Loucy (cell line): Measurements from ENCODE around the gene SP8.

Experiments
- H2AFZ ChIP-seq: fragments of 200-600 bp; sonication (generic); 2 replicates; pipeline ENCODE4 v1.6.0; 2016; ENCODE audit warnings: antibody characterized with exemption, mild to moderate bottlenecking, low read length, moderate library complexity
- H3F3A ChIP-seq: fragments of 200-600 bp; 2 replicates; pipeline ENCODE4 v1.6.0; 2016; ENCODE audit warnings: antibody characterized with exemption, low read depth, mild to moderate bottlenecking
- H3K27me3 ChIP-seq: fragments of 200-600 bp; sonication (generic); 2 replicates; pipeline ENCODE4 v1.6.1; 2014; ENCODE audit warnings: low read length, mild to moderate bottlenecking; ENCODE audit not compliant: insufficient read depth, poor library complexity, severe bottlenecking
- H3K36me3 ChIP-seq: fragments of 200-600 bp; sonication (generic); 2 replicates; pipeline ENCODE4 v1.6.1; 2016; ENCODE audit warnings: low read length; ENCODE audit not compliant: insufficient read depth
- H3K4me1 ChIP-seq: fragments of 200-600 bp; sonication (generic); 2 replicates; pipeline ENCODE4 v1.5.1; 2014; ENCODE audit warnings: low read length, mild to moderate bottlenecking; ENCODE audit not compliant: insufficient read depth, poor library complexity, severe bottlenecking
- H3K4me2 ChIP-seq: fragments of 200-600 bp; sonication (generic); 2 replicates; pipeline ENCODE4 v1.6.0; 2014; ENCODE audit warnings: antibody characterized with exemption, low read length, low read depth, mild to moderate bottlenecking; ENCODE audit not compliant: poor library complexity, severe bottlenecking
- H3K4me3 ChIP-seq: fragments of 200-600 bp; sonication (generic); 2 replicates; pipeline ENCODE4 v1.5.1; 2014; ENCODE audit warnings: low read length, mild to moderate bottlenecking, mixed read lengths; ENCODE audit not compliant: poor library complexity, severe bottlenecking
- H3K79me2 ChIP-seq: fragments of 200-600 bp; sonication (generic); 2 replicates; pipeline ENCODE4 v1.6.1; 2014; ENCODE audit warnings: low read length; ENCODE audit not compliant: insufficient read depth
- H3K9ac ChIP-seq: fragments of 200-600 bp; sonication (generic); 2 replicates; pipeline ENCODE4 v1.6.0; 2014; ENCODE audit warnings: mild to moderate bottlenecking, low read depth, low read length, moderate library complexity; ENCODE audit not compliant: poor library complexity, severe bottlenecking
- H3K9me2 ChIP-seq: fragments of 200-600 bp; sonication (generic); replicated peaks from 2 replicates; pipeline ENCODE4 v1.6.1; 2016; ENCODE audit warnings: low read depth, low read length, mixed read lengths
- H3K9me3 ChIP-seq: fragments of 200-600 bp; sonication (generic); 2 replicates; pipeline ENCODE4 v1.6.1; 2014; ENCODE audit warnings: mild to moderate bottlenecking, antibody characterized with exemption, low read length, low read depth; ENCODE audit not compliant: insufficient read depth
- H4K20me1 ChIP-seq: fragments of 200-600 bp; sonication (generic); 2 replicates; pipeline ENCODE4 v1.6.0; 2014; ENCODE audit warnings: antibody characterized with exemption, low read length, mild to moderate bottlenecking; ENCODE audit not compliant: insufficient read depth, poor library complexity, severe bottlenecking
- CTCF ChIP-seq: fragments of 200-600 bp; sonication (generic); conservative IDR thresholded peaks from 2 replicates; pipeline ENCODE4 v1.5.1; 2014; ENCODE audit warnings: mild to moderate bottlenecking, antibody characterized with exemption, low read length
- EZH2phosphoT487 ChIP-seq: fragments of 200-600 bp; IDR thresholded peaks from 2 replicates; pipeline ENCODE4 v1.6.1; 2018; ENCODE audit warnings: antibody characterized with exemption, mild to moderate bottlenecking, moderate library complexity, borderline replicate concordance

The SP8 gene

GRCh38 chr7:20741801-20742200 is 44.9 kb downstream of the SP8 start:
- H3K27me3 ChIP-seq: no peaks in the 10 kb centered on the region
- H3F3A ChIP-seq: no peaks in the 10 kb centered on the region
- H3K4me1 ChIP-seq: peaks cover 40% of the 10 kb centered on the region
- peak overlapping the region; percentile 62 for H3K4me3 ChIP-seq
- no peaks in the 10 kb centered on the region for H4K20me1 ChIP-seq
- H3K9ac ChIP-seq: no peak overlapping the region
- no peaks in the 10 kb centered on the region for H3K9me3 ChIP-seq
- no peaks in the 10 kb centered on the region for H3K36me3 ChIP-seq
- H3K79me2 ChIP-seq: no peaks in the 10 kb centered on the region
- no peak overlapping the region for H2AFZ ChIP-seq
- H3K4me2 ChIP-seq: peak overlapping the region; percentile 68
- TF ChIP-seq CTCF (no peak), EZH2phosphoT487 (no peak)
- no peaks in the 10 kb centered on the region for H3K9me2 ChIP-seq

GRCh38 chr7:20738518-20739481 is 47.9 kb downstream of the SP8 start:
- H3K79me2 ChIP-seq: no peaks in the 10 kb centered on the region
- no peaks in the 10 kb centered on the region for H3K9me2 ChIP-seq
- no peak overlapping the region for H3K4me3 ChIP-seq
- no peak overlapping the region for H2AFZ ChIP-seq
- TF ChIP-seq EZH2phosphoT487 (no peak), CTCF (no peak)
- no peak overlapping the region for H3K4me2 ChIP-seq
- H3K27me3 ChIP-seq: no peaks in the 10 kb centered on the region
- H3K9me3 ChIP-seq: no peaks in the 10 kb centered on the region
- no peaks in the 10 kb centered on the region for H3F3A ChIP-seq
- H4K20me1 ChIP-seq: no peaks in the 10 kb centered on the region
- H3K36me3 ChIP-seq: no peaks in the 10 kb centered on the region
- H3K9ac ChIP-seq: no peak overlapping the region
- H3K4me1 ChIP-seq: peaks cover 18% of the 10 kb centered on the region

GRCh38 chr7:20737840-20738448 is 48.7 kb downstream of the SP8 start:
- H2AFZ ChIP-seq: no peak overlapping the region

More at GRCh38 chr7:20737840-20738448, 48.7 kb downstream of the SP8 start:
- no peak overlapping the region for H3K9ac ChIP-seq
- no peaks in the 10 kb centered on the region for H3K9me2 ChIP-seq
- no peaks in the 10 kb centered on the region for H3F3A ChIP-seq
- no peaks in the 10 kb centered on the region for H3K36me3 ChIP-seq
- H4K20me1 ChIP-seq: no peaks in the 10 kb centered on the region
- H3K9me3 ChIP-seq: no peaks in the 10 kb centered on the region
- no peak overlapping the region for H3K4me2 ChIP-seq
- no peaks in the 10 kb centered on the region for H3K27me3 ChIP-seq
- H3K4me3 ChIP-seq: no peak overlapping the region
- TF ChIP-seq CTCF (no peak), EZH2phosphoT487 (no peak)
- H3K4me1 ChIP-seq: peaks cover 10% of the 10 kb centered on the region
- H3K79me2 ChIP-seq: no peaks in the 10 kb centered on the region
